Fibroblast of lung (primary cell): ENCODE results near the gene DNMT3A. TPM values are rescaled to one million over a fixed set of nuclear protein-coding genes. Genes with fewer than 3 reads are reported as not detected.
"Not testable (repeated sequence)": the region's sequence is repeated elsewhere in the genome, so short reads cannot be mapped to it uniquely, and the experiment has no call there.

Experiments
- DNase-seq, 2 donors: peaks; one replicate each; pipeline versions ENCODE4 v3.0.0 to v3.0.0-alpha.2; 2010; ENCODE audit warnings: low read depth in 2 of 2
- H2AFZ ChIP-seq: 2 replicates; pipeline ENCODE4 v1.5.1; 2012; ENCODE audit warnings: low read length, control low read depth, inconsistent platforms
- H3K27ac ChIP-seq: 2 replicates; pipeline ENCODE4 v1.5.1; 2011; ENCODE audit warnings: low read length, control low read depth; ENCODE audit not compliant: insufficient read depth
- H3K27me3 ChIP-seq: 2 replicates; pipeline ENCODE4 v1.5.1; 2011; ENCODE audit warnings: mild to moderate bottlenecking, low read length; ENCODE audit not compliant: control insufficient read depth, insufficient read depth
- H3K36me3 ChIP-seq: 2 replicates; pipeline ENCODE4 v1.5.1; 2011; ENCODE audit warnings: low read length; ENCODE audit not compliant: control insufficient read depth, insufficient read depth
- H3K4me1 ChIP-seq: 2 replicates; pipeline ENCODE4 v1.5.1; 2011; ENCODE audit warnings: low read length; ENCODE audit not compliant: control insufficient read depth, insufficient read depth; ENCODE audit errors: extremely low read depth
- H3K4me2 ChIP-seq: 2 replicates; pipeline ENCODE4 v1.5.1; 2011; ENCODE audit warnings: low read length, control low read depth; ENCODE audit not compliant: insufficient read depth; ENCODE audit errors: extremely low read depth
- H3K4me3 ChIP-seq, 4 experiments: fragments of 200-600 bp in 1 of 4; sonication (generic) in 1 of 4; replicated peaks in 1 of 4; 2 replicates each; pipeline ENCODE4 v1.5.1; 2011 to 2016; ENCODE audit warnings: low read length in 4 of 4, low read depth in 3 of 4, mild to moderate bottlenecking in 3 of 4, control low read depth in 2 of 4, inconsistent platforms in 1 of 4, mixed read lengths in 1 of 4; ENCODE audit not compliant: insufficient read depth in 1 of 4; ENCODE audit errors: control extremely low read depth in 1 of 4
- H3K79me2 ChIP-seq: 2 replicates; pipeline ENCODE4 v1.5.1; 2012; ENCODE audit warnings: mild to moderate bottlenecking, low read length, inconsistent platforms; ENCODE audit not compliant: control insufficient read depth, insufficient read depth
- H3K9ac ChIP-seq: 2 replicates; pipeline ENCODE4 v1.5.1; 2011; ENCODE audit warnings: mild to moderate bottlenecking, low read length, control low read depth; ENCODE audit not compliant: insufficient read depth
- H3K9me3 ChIP-seq: 2 replicates; pipeline ENCODE4 v1.5.1; 2012; ENCODE audit warnings: low read depth, low read length; ENCODE audit not compliant: control insufficient read depth, insufficient read depth
- H4K20me1 ChIP-seq: 2 replicates; pipeline ENCODE4 v1.5.1; 2011; ENCODE audit warnings: low read length; ENCODE audit not compliant: control insufficient read depth, insufficient read depth; ENCODE audit errors: extremely low read depth
- EZH2 ChIP-seq: IDR thresholded peaks from 2 replicates; pipeline ENCODE4 v1.5.1; 2012; ENCODE audit warnings: low read length, control low read depth, mild to moderate bottlenecking; ENCODE audit errors: missing control alignments
- polyA plus RNA-seq, 2 donors: library from polyadenylated mRNA; depleted of rRNA in 1 of 2; stranded (reverse) in 1 of 2; unstranded in 1 of 2; fragments of >200 nt; gene quantifications; 2 replicates each; pipeline ENCODE4 v1.2.1, GENCODE V29; 2011 to 2012; ENCODE audit warnings: missing spikeins in 1 of 2
- total RNA-seq: library from RNA; depleted of rRNA; stranded (reverse); fragments of >200 nt; gene quantifications from 2 replicates; pipeline ENCODE4 v1.2.1, GENCODE V29; 2014
- TF ChIP-seq, protein P1 (sequence below), 2 donors: IDR thresholded peaks in 1 of 2; conservative IDR thresholded peaks in 1 of 2; 1 replicate in 1 of 2; 2 replicates in 1 of 2; pipeline ENCODE4 v1.5.1; 2011 to 2012; ENCODE audit warnings: low read length in 2 of 2, control low read depth in 1 of 2, inconsistent platforms in 1 of 2, low read depth in 1 of 2, mild to moderate bottlenecking in 1 of 2

The DNMT3A gene
- total and polyA plus RNA-seq, 2 donors (not counting 1 experiment from before 2014, with no cell fraction given): 3.6 to 19.7 TPM

DNA sequence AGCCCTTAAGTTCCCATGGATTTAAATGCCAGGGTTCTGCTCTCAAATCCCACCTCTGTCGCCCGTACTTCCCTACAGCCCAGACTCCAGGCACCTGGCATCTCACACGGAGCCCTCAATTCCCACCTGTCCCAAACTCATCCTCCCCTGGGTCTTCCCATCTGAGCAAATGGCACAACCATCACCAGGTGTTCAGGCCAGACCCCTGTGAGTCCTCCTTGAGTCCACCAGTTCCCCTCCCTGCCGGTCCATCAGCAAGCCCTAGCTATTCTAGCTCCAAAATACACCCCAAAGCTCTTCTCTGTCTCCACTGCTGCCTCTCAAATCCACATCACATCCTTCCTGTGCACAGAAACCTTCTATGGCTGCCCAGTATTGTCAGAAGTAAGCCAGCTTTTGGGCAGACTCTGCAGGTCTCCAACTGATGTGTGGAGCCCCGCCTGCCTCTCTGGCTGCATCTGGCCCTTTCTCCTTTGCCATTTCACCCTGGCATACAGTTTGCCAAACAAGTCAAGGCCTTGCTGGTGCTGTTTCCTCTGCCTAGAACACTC is 67.7 kb downstream of the DNMT3A start:
- H3K27me3 ChIP-seq: no peaks in the 10 kb centered on the region
- no peaks in the 10 kb centered on the region for H4K20me1 ChIP-seq
- no peak overlapping the region for H3K27ac ChIP-seq
- no peaks in the 10 kb centered on the region for H3K9me3 ChIP-seq
- peaks cover 4% of the 10 kb centered on the region for H3K4me1 ChIP-seq
- H3K36me3 ChIP-seq: no peaks in the 10 kb centered on the region
- no peaks in the 10 kb centered on the region for H3K79me2 ChIP-seq
- no peak for TF ChIP-seq EZH2
- TF ChIP-seq, protein P1, sequence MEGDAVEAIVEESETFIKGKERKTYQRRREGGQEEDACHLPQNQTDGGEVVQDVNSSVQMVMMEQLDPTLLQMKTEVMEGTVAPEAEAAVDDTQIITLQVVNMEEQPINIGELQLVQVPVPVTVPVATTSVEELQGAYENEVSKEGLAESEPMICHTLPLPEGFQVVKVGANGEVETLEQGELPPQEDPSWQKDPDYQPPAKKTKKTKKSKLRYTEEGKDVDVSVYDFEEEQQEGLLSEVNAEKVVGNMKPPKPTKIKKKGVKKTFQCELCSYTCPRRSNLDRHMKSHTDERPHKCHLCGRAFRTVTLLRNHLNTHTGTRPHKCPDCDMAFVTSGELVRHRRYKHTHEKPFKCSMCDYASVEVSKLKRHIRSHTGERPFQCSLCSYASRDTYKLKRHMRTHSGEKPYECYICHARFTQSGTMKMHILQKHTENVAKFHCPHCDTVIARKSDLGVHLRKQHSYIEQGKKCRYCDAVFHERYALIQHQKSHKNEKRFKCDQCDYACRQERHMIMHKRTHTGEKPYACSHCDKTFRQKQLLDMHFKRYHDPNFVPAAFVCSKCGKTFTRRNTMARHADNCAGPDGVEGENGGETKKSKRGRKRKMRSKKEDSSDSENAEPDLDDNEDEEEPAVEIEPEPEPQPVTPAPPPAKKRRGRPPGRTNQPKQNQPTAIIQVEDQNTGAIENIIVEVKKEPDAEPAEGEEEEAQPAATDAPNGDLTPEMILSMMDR (conservative IDR thresholded peaks at IDR 0.05 in 1 of 2, IDR thresholded peaks at IDR 0.05 in 1 of 2; ENCODE audit: low read depth in 1 of 2, low read length in 2 of 2): no peak
- H2AFZ ChIP-seq: no peak overlapping the region
- no peak overlapping the region for H3K4me3 ChIP-seq
- H3K4me2 ChIP-seq: no peak overlapping the region
- DNase-seq: no peak
- H3K9ac ChIP-seq: no peak overlapping the region

DNA sequence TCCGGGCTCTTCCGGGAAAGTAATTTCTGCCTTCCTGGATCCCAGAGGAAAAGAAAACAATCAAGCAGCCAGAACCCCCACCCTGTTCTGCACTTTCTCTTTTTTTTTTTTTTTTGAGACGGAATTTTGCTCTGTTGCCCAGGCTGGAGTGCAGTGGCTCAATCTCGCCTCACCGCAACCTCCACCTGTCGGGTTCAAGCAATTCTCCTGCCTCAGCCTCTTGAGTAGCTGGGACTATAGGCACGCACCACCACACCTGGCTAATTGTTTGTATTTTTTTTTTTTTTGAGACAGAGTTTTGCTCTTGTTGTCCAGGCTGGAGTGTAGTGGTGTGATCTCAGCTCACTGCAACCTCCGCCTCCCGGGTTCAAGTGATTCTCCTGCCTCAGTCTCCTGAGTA is 69.0 kb downstream of the DNMT3A start:
- H3K27me3 ChIP-seq, H3K9ac ChIP-seq, H3K27ac ChIP-seq, H4K20me1 ChIP-seq, H3K4me2 ChIP-seq, H3K9me3 ChIP-seq, H3K4me1 ChIP-seq, H3K36me3 ChIP-seq, H3K4me3 ChIP-seq, DNase-seq, H3K79me2 ChIP-seq, H2AFZ ChIP-seq: not testable (repeated sequence)

DNA sequence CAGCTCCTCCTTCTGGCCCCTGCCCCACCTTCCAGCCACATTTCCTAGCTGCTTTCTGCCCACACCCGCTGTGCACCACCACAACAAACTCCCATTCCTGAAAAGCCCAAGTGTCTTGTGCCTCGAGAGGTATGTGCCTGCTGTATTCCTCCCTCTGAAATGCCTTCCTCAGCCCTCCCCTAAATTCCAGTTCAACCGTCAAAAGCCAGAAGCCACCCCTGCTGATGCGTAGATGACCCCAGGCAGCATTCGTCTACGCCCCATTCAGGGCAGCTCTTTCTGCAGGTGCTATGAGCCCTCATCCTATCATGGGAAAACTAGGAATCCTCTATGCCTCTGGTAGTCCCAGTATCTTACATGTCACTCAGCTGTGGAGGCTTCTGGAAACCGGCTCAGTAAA is 71.7 kb downstream of the DNMT3A start:
- no peak for DNase-seq
- no peaks in the 10 kb centered on the region for H3K4me1 ChIP-seq
- TF ChIP-seq, protein P1 (conservative IDR thresholded peaks at IDR 0.05 in 1 of 2, IDR thresholded peaks at IDR 0.05 in 1 of 2; ENCODE audit: low read depth in 1 of 2, low read length in 2 of 2): no peak
- TF ChIP-seq EZH2: no peak
- H3K9ac ChIP-seq: no peak overlapping the region
- no peak overlapping the region for H3K4me2 ChIP-seq
- H3K79me2 ChIP-seq: no peaks in the 10 kb centered on the region
- H3K4me3 ChIP-seq: no peak overlapping the region
- H3K9me3 ChIP-seq: no peaks in the 10 kb centered on the region
- H3K36me3 ChIP-seq: no peaks in the 10 kb centered on the region
- no peak overlapping the region for H2AFZ ChIP-seq
- H3K27ac ChIP-seq: no peak overlapping the region
- no peaks in the 10 kb centered on the region for H3K27me3 ChIP-seq
- no peaks in the 10 kb centered on the region for H4K20me1 ChIP-seq
